Activated CD8-positive, alpha-beta T cell treated with anti-CD3 and anti-CD28 coated beads for 36 hours (primary cell): ENCODE results near the gene AP2A2. TPM values are rescaled to one million over a fixed set of nuclear protein-coding genes. Genes with fewer than 3 reads are reported as not detected.
"Not testable (repeated sequence)": the region's sequence is repeated elsewhere in the genome, so short reads cannot be mapped to it uniquely, and the experiment has no call there.

ENCODE experiments used
- ATAC-seq: fragments of 200-7000 bp; cut with Tn5 transposase; one replicate; pipeline ENCODE4 v1.10.0; 2021; ENCODE audit warnings: mild to moderate bottlenecking, moderate library complexity
- CTCF ChIA-PET: fragments of 350-600 bp; sonication (Branson Sonifier 250); formaldehyde crosslinking; loops from one replicate; lab custom pipeline; 2021; ENCODE audit warnings: antibody characterized with exemption; lab: Charles Lee
- POLR2A ChIA-PET: fragments of 350-600 bp; sonication (Branson Sonifier 250); formaldehyde crosslinking; loops from one replicate; lab custom pipeline; 2021; ENCODE audit warnings: antibody characterized with exemption; lab: Charles Lee
- DNase-seq: peaks from one replicate; pipeline ENCODE4 v3.0.0-alpha.2; 2020
- H3K27ac Mint-ChIP-seq: one replicate; pipeline ENCODE4 v1.8.0; 2021; ENCODE audit warnings: mild to moderate bottlenecking, mixed read lengths
- H3K27me3 Mint-ChIP-seq: one replicate; pipeline ENCODE4 v1.8.0; 2021; ENCODE audit warnings: mixed read lengths
- H3K36me3 Mint-ChIP-seq: one replicate; pipeline ENCODE4 v1.8.0; 2021; ENCODE audit warnings: low read depth, mixed read lengths
- H3K4me1 Mint-ChIP-seq: one replicate; pipeline ENCODE4 v1.8.0; 2021; ENCODE audit warnings: low read depth, mixed read lengths
- H3K4me3 Mint-ChIP-seq: one replicate; pipeline ENCODE4 v1.8.0; 2021; ENCODE audit warnings: mild to moderate bottlenecking, moderate library complexity, mixed read lengths
- H3K9me3 Mint-ChIP-seq: one replicate; pipeline ENCODE4 v1.8.0; 2021; ENCODE audit warnings: mixed read lengths
- CTCF ChIP-seq: fragments of 200-600 bp; IDR thresholded peaks from one replicate; pipeline ENCODE4 v1.8.0; 2022; ENCODE audit warnings: antibody characterized with exemption, mild to moderate bottlenecking
- intact Hi-C: fragments of 100-400 bp; cut with micrococcal nuclease; formaldehyde crosslinking; loops from one replicate; pipeline ENCODE4 v1.10.0; 2022
- total RNA-seq, 2 experiments: library from RNA; stranded (reverse); gene quantifications; one replicate each; pipeline ENCODE4 v1.2.3, GENCODE V29; 2021

AP2A2 gene
- total RNA-seq, 2 experiments from 2014 or later, result 34.0 to 34.6 TPM

- ATAC-seq, result no peak
- peaks cover 48% of the 10 kb centered on the region for H3K4me1 Mint-ChIP-seq
- intact Hi-C loops, result no loop called here
Measured at GRCh38 chr11:973237-973636, 47.6 kb downstream of the AP2A2 start.

GRCh38 chr11:975376-975775, 49.7 kb downstream of the AP2A2 start:
- Mint-ChIP-seq H3K36me3 (peaks cover 20% of the 10 kb centered on the region), H3K4me1 (peaks cover 32% of the 10 kb centered on the region)
- intact Hi-C loops, H3K27me3 Mint-ChIP-seq, ATAC-seq, DNase-seq, H3K4me3 Mint-ChIP-seq, POLR2A ChIA-PET, H3K9me3 Mint-ChIP-seq, H3K27ac Mint-ChIP-seq: not testable (repeated sequence)
- CTCF ChIA-PET, result interaction anchor here (1.5 kb wide), 1 partner anchor 100 kb away, joined by 3 read pairs; no protein-coding TSS in a partner anchor

More at GRCh38 chr11:973237-973636, 47.6 kb downstream of the AP2A2 start:
- Mint-ChIP-seq H3K36me3 (peaks cover 15% of the 10 kb centered on the region), H3K4me3 (no peak overlapping the region), H3K9me3 (no peaks in the 10 kb centered on the region), H3K27me3 (no peaks in the 10 kb centered on the region), H3K27ac (no peak overlapping the region)
- DNase-seq, result no peak
- ChIA-PET POLR2A (no interaction called here), CTCF (no interaction called here)
- TF ChIP-seq CTCF, result no peak

- no peaks in the 10 kb centered on the region for H3K9me3 Mint-ChIP-seq
- H3K4me3 Mint-ChIP-seq, result no peak overlapping the region
- CTCF ChIA-PET, result interaction anchor here (1.5 kb wide), 1 partner anchor 100 kb away, joined by 3 read pairs; no protein-coding TSS in a partner anchor
- no peak overlapping the region for H3K27ac Mint-ChIP-seq
- no peak for TF ChIP-seq CTCF
- peak; percentile 62 for DNase-seq
- peaks cover 20% of the 10 kb centered on the region for H3K36me3 Mint-ChIP-seq
- POLR2A ChIA-PET, result no interaction called here
- intact Hi-C loops, result no loop called here
- H3K4me1 Mint-ChIP-seq, result peaks cover 27% of the 10 kb centered on the region
- no peaks in the 10 kb centered on the region for H3K27me3 Mint-ChIP-seq
- peak; percentile 65 for ATAC-seq
Measured at GRCh38 chr11:975827-976226, 50.2 kb downstream of the AP2A2 start.

- Mint-ChIP-seq H3K27me3 (no peaks in the 10 kb centered on the region), H3K4me3 (no peak overlapping the region), H3K36me3 (peaks cover 19% of the 10 kb centered on the region), H3K9me3 (no peaks in the 10 kb centered on the region), H3K27ac (peak overlapping the region; percentile 17), H3K4me1 (peaks cover 20% of the 10 kb centered on the region)
- TF ChIP-seq CTCF, result no peak
- peak; percentile 58 for ATAC-seq
- ChIA-PET CTCF (interaction anchor here (1.5 kb wide), 1 partner anchor 101 kb away, joined by 3 read pairs; no protein-coding TSS in a partner anchor), POLR2A (no interaction called here)
- peak; percentile 42 for DNase-seq
- intact Hi-C loops, result no loop called here
Measured at GRCh38 chr11:976431-977160, 50.9 kb downstream of the AP2A2 start.

- intact Hi-C loops, result no loop called here
- no peak overlapping the region for H3K4me3 Mint-ChIP-seq
Measured at GRCh38 chr11:977830-978720, 52.4 kb downstream of the AP2A2 start.

More at GRCh38 chr11:977830-978720, 52.4 kb downstream of the AP2A2 start:
- peaks cover 14% of the 10 kb centered on the region for H3K36me3 Mint-ChIP-seq
- DNase-seq (no peak), ATAC-seq (no peak)
- H3K27ac Mint-ChIP-seq, result peak overlapping the region; percentile 38
- H3K9me3 Mint-ChIP-seq, result no peaks in the 10 kb centered on the region
- H3K4me1 Mint-ChIP-seq, result peaks cover 19% of the 10 kb centered on the region
- H3K27me3 Mint-ChIP-seq, result no peaks in the 10 kb centered on the region
- CTCF ChIA-PET, result no interaction called here
- POLR2A ChIA-PET, result no interaction called here
- no peak for TF ChIP-seq CTCF
